ENCODE data around the gene CAPN1.

DNA sequence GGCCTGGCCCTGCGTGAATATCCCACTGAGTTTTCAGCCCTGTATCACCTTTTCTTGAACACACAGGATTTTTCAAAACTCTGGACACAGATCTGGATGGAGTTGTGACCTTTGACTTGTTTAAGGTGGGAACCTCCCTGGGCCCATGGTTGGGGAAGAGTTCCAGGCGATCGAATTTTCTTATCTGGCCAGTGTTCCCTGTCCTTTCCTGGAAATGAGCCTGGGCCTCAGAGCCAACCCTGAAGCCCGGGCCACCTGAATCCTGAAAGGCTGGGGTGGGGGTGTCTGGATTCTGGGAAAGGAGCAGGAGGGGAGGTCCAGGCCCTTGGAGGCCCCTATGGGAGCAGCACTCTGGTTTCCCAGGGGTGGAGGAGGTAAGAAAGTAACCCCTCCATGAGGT is 29.0 kb downstream of the CAPN1 start:
- no peak for TF ChIP-seq POLR2A (IDR thresholded peaks at IDR 0.05)
- TF ChIP-seq, protein P1, sequence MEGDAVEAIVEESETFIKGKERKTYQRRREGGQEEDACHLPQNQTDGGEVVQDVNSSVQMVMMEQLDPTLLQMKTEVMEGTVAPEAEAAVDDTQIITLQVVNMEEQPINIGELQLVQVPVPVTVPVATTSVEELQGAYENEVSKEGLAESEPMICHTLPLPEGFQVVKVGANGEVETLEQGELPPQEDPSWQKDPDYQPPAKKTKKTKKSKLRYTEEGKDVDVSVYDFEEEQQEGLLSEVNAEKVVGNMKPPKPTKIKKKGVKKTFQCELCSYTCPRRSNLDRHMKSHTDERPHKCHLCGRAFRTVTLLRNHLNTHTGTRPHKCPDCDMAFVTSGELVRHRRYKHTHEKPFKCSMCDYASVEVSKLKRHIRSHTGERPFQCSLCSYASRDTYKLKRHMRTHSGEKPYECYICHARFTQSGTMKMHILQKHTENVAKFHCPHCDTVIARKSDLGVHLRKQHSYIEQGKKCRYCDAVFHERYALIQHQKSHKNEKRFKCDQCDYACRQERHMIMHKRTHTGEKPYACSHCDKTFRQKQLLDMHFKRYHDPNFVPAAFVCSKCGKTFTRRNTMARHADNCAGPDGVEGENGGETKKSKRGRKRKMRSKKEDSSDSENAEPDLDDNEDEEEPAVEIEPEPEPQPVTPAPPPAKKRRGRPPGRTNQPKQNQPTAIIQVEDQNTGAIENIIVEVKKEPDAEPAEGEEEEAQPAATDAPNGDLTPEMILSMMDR (IDR thresholded peaks at IDR 0.05 in 8 of 11, conservative IDR thresholded peaks at IDR 0.05 in 3 of 11) = no peak
